SK-N-SH treated with all-trans-retinoic acid at 6 μM for 48 hours (cell line): ENCODE measurements around the gene XPO1.

ENCODE experiments used
- ARNTL ChIP-seq: fragments of 450-650 bp; formaldehyde crosslinking; IDR thresholded peaks from 2 replicates; pipeline ENCODE4 v1.5.0; 2020; ENCODE audit warnings: low read depth, mild to moderate bottlenecking, moderate library complexity, borderline replicate concordance
- ESRRG ChIP-seq: fragments of 250-450 bp; sonication (Bioruptor Pico); IDR thresholded peaks from 2 replicates; pipeline ENCODE4 v1.6.1; 2021; ENCODE audit warnings: mild to moderate bottlenecking
- GLIS3 ChIP-seq: fragments of 250-450 bp; sonication (Bioruptor Pico); IDR thresholded peaks from 2 replicates; pipeline ENCODE4 v1.5.0; 2020; ENCODE audit warnings: mild to moderate bottlenecking, moderate library complexity
- RARB ChIP-seq: fragments of 250-450 bp; sonication (Bioruptor Pico); IDR thresholded peaks from 2 replicates; pipeline ENCODE4 v1.8.0; 2021; ENCODE audit warnings: mild to moderate bottlenecking, moderate library complexity
- TOX ChIP-seq: fragments of 250-450 bp; sonication (Bioruptor Pico); IDR thresholded peaks from 2 replicates; pipeline ENCODE4 v1.8.0; 2021; ENCODE audit warnings: mild to moderate bottlenecking, moderate library complexity, borderline replicate concordance
- ZFP3 ChIP-seq: fragments of 250-450 bp; sonication (Bioruptor Pico); IDR thresholded peaks from 2 replicates; pipeline ENCODE4 v1.5.0; 2020; ENCODE audit warnings: mild to moderate bottlenecking, moderate library complexity
- ZFP30 ChIP-seq: fragments of 450-650 bp; formaldehyde crosslinking; IDR thresholded peaks from 2 replicates; pipeline ENCODE4 v1.5.0; 2022; ENCODE audit warnings: mild to moderate bottlenecking, moderate library complexity
- ZNF70 ChIP-seq: fragments of 450-650 bp; formaldehyde crosslinking; IDR thresholded peaks from 2 replicates; pipeline ENCODE4 v1.5.0; 2020; ENCODE audit warnings: mild to moderate bottlenecking, moderate library complexity
- TF ChIP-seq, protein P1 (sequence below): fragments of 250-450 bp; sonication (Bioruptor Pico); IDR thresholded peaks from 2 replicates; pipeline ENCODE4 v1.5.0; 2020; ENCODE audit warnings: mild to moderate bottlenecking, moderate library complexity
- TF ChIP-seq, protein P2 (sequence below): fragments of 250-450 bp; sonication (Bioruptor Pico); IDR thresholded peaks from 2 replicates; pipeline ENCODE4 v1.5.1; 2020; ENCODE audit warnings: low read depth, mild to moderate bottlenecking, moderate library complexity

- no peak for TF ChIP-seq ESRRG (CRISPR knock-in tag)
- TF ChIP-seq, protein P1, sequence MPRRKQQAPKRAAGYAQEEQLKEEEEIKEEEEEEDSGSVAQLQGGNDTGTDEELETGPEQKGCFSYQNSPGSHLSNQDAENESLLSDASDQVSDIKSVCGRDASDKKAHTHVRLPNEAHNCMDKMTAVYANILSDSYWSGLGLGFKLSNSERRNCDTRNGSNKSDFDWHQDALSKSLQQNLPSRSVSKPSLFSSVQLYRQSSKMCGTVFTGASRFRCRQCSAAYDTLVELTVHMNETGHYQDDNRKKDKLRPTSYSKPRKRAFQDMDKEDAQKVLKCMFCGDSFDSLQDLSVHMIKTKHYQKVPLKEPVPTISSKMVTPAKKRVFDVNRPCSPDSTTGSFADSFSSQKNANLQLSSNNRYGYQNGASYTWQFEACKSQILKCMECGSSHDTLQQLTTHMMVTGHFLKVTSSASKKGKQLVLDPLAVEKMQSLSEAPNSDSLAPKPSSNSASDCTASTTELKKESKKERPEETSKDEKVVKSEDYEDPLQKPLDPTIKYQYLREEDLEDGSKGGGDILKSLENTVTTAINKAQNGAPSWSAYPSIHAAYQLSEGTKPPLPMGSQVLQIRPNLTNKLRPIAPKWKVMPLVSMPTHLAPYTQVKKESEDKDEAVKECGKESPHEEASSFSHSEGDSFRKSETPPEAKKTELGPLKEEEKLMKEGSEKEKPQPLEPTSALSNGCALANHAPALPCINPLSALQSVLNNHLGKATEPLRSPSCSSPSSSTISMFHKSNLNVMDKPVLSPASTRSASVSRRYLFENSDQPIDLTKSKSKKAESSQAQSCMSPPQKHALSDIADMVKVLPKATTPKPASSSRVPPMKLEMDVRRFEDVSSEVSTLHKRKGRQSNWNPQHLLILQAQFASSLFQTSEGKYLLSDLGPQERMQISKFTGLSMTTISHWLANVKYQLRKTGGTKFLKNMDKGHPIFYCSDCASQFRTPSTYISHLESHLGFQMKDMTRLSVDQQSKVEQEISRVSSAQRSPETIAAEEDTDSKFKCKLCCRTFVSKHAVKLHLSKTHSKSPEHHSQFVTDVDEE (CRISPR knock-in tag): no peak
- no peak for TF ChIP-seq ZNF70
- no peak for TF ChIP-seq RARB (CRISPR knock-in tag)
- TF ChIP-seq, protein P2, sequence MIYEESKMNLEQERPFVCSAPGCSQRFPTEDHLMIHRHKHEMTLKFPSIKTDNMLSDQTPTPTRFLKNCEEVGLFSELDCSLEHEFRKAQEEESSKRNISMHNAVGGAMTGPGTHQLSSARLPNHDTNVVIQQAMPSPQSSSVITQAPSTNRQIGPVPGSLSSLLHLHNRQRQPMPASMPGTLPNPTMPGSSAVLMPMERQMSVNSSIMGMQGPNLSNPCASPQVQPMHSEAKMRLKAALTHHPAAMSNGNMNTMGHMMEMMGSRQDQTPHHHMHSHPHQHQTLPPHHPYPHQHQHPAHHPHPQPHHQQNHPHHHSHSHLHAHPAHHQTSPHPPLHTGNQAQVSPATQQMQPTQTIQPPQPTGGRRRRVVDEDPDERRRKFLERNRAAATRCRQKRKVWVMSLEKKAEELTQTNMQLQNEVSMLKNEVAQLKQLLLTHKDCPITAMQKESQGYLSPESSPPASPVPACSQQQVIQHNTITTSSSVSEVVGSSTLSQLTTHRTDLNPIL: no peak
- TF ChIP-seq ZFP30 (CRISPR knock-in tag): no peak
- no peak for TF ChIP-seq ARNTL (CRISPR knock-in tag)
- no peak for TF ChIP-seq GLIS3
- no peak for TF ChIP-seq ZFP3 (CRISPR knock-in tag)
- no peak for TF ChIP-seq TOX (CRISPR knock-in tag)
Observed at GRCh38 chr2:61504949-61505348, 33.2 kb downstream of the XPO1 start.
